Measurements from ENCODE around the gene CCDC85C.

The CCDC85C gene

DNA sequence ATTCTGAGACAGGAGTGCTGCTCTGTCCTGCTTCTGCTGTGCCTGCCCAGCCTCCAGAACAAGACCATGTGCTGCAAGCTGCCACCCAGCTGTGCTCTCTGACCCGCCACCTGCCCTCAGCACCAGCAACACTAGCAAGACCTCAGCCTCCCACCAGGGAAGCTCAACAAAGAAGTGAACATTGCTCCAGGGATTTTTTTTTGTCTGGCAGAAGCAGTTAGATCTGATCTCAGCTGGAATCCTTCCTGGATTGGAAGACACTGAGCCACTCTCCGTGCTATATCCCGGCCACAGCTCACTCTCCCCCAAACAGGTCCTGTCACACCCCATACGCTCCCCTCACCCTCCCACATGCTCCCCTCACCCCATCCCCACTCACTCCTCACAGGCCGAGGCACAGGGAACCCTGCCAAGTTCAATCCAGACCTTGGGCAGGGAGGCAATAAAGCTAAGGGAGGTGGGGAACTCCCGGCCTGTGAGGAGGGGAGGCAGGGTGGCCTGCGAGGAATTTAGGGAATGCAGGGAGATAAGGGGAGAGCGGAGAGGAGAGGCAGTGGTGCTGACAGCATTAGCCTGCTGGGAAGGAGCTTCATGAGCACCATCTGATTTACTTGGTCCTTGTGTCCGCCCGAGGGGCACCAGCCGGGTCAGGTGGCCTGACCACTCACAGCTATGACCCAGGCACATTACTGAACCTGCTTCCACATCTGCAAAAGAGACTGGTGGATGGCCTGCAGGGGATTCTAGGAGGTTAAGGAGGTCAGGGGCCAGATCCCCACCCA, 29.7 kb downstream of the CCDC85C start:
- no peak overlapping the region for H3K4me3 ChIP-seq (ENCODE audit: low read depth, low read length)

DNA sequence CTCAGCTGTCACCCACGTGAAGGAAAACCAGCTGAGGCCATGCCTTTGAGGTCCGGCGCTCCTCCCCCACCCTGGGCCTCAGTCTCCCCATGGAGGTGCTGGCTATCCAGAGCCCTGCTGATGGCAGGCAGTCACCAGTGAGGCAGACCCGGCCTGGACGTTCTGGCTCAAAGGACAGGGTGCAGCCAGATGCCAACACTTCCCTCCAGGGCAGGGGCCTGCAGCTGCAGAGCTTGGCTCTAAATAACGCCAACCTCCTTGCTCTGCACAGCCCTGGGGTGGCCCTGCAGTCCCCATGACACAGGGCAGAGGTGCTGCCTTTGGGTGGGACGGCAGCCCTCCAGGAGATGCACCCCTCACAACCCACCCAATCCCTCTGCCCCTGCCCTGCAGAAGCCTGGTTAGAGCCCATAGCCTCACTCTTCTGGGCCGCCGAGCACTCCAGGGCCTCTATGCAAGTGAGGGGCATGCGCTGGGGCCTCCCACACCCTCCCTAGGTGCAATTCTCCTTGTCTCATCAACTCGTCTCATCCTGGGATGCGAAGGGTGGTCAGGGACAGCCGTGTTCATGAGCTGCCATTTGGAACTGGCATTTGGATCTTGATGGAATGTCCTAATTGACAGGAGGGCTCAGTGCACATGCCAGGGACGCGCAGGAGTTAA, 30.4 kb downstream of the CCDC85C start:
- H3K4me3 ChIP-seq (ENCODE audit: low read depth, low read length), result no peak overlapping the region

DNA sequence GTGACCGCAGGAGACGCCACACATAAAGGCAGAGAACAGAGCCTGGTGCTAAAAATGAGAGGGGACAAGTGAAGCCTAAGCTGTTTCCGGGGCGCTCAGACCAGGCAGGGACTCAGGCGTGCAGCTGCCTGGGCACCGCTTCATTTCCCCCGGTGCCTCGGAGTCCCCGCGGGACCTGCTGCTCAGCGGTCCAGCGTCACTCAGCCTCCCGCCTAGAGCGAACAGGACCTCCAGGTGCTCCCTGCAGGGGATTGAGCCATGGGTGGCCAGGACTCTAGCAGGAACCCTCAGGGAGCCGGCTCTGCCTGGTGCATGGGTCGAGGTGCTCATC, 31.0 kb downstream of the CCDC85C start:
- H3K4me3 ChIP-seq (ENCODE audit: low read depth, low read length), result no peak overlapping the region

DNA sequence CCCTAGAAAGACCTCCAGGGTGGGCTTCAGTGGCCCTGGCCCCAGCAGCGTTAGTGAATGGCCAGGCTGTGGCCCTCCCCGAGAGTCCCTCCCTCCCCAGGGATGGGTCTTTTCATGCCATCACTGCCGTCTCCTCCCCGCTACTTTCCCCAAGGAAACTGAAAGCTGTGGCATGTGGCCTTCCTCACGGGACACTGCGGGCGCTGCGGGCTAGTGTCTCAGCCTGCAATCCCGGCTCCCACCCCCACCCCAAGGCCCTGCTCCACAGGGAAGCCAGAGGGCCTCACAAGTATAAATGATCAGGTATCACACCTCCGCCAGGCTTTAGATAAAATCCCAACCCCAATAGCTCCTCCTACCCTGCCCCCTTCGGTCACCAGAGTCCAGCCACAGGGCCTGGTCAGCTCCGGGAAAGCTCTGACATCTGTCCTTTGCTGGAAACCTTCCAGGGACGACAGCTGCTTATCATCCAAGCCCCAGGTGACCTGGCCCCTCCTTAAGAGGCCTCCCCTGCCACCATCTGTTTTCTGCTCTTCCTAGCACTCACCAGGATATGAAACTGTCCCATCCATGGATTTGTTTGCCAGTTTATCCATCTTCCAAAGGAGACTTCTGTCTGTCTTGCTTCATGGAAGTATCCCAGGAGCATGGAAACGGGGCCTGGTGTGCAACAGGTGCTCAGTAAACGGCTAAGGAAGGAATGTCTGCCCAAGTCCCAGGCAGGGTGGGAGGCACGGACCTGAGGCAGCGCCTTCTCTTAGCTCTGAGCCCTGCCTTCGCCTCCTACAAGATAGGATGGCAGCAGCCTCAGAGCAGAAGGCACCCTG, 31.6 kb downstream of the CCDC85C start:
- H3K4me3 ChIP-seq (ENCODE audit: low read depth, low read length), result no peak overlapping the region

DNA sequence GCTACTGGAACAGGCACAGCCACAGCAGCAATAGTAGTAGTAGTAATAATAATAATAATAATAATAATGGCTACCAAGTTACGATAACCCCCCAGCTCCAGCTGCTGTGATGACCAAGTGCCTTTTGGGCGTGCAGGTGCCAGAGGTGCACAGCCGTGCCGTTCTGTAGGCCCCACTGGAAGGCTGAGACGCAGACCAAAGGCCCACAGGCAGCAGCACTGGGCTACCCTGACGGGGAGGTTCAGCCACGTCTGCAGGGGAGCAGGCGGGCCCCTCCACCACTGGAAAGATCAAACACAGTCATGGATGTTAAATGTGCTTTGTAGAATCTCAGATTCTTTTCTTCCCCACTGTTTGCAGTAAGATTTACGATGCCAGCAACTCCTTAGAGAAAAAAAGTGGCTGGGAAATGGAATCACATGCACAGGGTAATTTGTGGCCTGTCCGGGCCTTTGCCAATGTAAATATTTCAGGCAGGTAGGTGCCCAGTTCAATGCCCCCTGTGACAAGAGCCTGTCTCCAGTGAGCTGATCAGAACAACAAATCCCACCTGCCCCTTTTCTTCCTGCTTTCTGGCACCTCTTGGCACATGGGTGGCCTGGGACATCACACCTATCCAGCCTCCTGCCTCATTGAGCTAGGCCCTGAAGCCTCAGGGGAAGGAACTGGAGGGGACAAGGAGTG, 32.6 kb downstream of the CCDC85C start:
- no peak overlapping the region for H3K4me3 ChIP-seq (ENCODE audit: low read depth, low read length)

DNA sequence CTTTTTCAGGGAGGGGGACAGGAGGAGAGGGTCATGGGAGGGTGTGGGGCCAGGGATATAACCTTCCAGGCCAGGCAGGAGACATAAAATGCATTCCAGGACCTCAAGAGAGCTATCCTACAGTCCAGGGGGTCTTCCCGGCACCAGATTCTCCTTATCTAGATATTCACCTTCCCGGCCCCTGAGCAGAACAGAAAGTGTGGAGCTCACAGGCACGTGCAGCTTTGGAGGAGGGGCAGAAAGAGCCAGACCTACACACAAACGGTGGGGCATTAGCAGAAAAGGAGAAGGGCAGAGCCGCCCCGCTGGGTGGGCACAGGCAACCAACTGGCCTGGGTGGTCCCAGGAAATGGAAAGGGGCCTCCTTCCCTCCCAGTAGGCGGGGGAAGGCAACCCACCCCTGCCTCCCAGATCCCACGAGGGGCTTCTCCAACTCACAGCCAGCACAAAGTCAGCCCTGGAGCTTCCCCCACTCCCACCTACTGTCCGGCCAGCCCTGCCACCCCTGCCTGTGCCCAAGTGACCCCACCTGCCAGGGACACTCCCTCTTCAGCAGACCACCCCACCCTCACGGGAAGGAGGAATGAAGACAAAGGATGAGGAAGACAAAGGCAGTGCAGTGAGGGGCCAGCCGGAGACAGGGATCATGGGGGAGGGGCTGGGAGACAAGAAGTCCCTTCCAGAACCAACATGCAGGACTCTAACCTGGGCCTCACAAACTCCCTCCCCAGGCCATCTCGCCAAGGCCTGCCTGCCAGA, 33.3 kb downstream of the CCDC85C start:
- no peak overlapping the region for H3K4me3 ChIP-seq (ENCODE audit: low read depth, low read length)

DNA sequence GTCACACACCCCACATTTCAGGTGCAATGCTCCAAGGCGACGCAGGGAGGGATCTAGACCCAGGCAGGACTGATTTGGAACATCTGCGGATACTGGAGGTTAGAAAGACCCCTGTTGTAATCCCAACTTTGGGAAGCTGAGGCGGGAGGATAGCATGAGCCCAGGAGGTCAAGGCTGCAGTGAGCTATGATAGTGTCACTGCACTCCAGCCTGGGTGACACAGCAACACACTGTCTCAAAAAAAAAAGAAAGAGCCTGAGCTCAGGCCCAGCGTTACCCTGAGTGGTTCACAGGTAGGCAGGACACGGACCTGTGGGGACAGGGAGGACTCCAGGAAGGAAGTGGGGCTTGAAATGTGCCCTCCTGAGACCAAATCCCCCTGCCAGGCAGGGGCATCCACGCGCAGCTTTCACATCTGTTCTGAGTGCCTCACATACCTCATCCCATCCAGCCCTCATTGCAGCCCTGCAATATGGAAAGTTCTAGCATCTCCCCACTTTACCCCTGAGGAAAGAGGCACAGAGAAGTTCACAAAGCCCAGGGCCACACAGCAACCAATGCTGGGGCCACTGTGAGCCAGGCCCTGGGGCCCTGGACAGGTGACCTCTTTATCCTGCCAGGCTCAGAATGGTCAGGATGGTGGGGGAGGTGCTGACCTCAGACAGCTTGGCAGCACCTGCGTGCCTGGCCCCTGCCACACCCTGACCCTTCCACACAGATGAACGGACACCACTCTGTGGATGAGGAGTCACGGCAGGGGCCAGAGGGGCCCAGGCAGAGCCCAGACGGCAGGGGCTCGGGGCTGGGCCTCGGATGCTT, 34.1 kb downstream of the CCDC85C start:
- no peak overlapping the region for H3K4me3 ChIP-seq (ENCODE audit: low read depth, low read length)

DNA sequence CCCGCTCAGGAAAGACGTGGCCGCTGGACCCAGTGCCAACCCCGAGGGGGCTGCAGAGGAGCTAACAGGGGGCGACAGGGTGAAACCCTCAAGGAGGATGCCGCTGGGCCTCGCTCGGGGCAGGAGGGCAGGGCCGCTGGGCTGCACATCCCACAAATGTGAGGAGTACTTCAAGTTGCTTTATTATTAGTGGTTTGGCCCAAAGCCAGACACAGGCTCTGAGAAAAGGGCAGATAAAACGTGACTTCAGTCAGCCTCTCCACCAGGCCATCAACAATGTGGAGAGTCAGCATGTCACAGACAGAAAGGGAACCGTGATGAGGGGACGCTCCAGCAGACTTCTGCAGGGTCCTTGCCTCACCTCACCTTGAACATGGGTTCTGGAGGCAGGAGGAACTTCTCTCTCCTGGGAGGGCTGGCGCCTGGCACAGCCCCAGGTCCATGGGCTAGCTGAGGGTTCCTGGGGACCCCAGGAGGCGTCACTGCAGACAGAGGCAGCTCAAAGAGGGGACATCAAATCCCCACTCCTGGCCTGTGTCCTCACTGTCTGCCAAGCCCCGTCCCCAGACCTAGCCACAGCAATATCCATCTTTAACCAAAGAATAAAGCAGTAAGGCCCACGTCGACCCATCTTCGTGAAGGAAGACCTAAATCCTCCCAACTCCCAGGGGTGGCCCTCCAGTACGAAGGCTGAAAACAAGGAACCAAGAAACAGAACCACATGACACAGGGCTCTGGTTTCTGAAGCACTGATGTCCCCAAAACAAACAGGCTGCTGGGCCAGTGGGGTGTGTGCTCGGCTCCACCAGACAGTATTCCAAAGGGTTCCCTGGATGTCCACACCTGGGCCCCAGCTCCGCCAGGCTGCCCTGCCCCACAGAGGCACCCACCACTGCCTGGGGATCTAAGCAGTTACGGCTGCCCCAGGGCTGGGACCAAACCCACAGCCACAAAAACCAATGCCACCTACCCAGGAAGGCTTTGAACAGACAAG, 35.1 kb downstream of the CCDC85C start:
- H3K4me3 ChIP-seq (ENCODE audit: low read depth, low read length), result no peak overlapping the region

DNA sequence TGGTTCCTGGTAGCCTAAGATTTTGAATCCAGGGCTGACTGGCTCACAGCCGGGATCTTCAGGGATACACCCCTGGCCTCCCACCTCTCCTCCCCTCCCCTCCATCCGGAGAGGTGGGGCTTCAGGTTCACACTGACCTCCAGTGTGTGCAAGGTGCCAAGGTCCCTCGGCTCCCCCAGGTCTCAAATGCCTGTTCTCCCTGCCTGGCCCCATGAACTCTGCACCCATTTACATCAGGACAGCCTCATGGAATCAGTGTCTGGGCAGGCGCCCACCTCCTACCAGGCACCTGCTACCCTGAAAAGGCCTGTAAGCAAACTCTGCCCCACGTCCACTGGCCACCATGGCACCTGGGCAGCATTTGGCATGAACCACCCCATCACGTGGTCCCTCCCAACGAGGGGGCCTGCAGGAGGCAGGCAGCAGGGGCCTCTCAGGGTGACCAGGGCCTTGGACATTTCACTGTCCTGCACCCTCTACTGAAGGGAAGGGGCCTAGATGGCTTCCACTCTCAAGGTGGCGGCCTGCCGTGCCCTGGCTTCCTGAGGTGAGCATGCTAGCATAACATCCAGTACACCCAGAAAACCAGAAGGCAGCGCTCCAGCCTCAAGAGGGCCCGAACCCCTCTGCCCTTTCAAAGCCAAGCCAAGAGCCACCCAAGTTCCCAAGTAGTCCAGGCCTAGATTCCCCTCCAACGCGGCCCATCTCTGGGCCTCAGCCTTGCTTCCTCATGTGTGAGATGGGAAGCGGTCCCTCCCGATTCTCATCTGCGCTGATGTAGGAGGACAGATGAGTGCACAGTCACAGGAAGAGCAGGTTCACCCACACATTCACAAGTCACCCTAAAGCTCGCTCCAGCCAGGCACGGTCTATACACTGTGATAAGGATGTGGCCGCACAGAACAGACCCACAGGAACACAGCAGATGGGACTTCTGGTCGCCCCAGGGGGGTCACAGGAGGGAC, 37.3 kb downstream of the CCDC85C start:
- H3K4me3 ChIP-seq (ENCODE audit: low read depth, low read length), result no peak overlapping the region

DNA sequence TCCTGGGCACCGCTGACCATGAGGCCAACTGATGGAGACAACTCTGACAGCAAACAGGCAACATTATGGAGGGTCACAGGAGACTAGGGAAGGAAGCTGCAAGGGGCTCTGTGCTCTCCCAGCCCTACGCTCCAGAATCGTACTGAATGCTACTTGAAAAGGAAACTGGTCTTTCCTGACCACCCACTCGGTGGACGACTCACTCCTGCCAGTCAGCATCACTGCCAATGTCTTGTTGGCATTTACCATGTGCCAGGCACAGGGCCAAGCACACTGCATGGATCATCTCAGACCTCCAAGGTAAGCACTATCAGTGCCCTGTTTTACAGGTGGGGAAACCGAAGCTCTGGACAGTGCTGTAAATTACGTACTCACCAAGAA, 38.0 kb downstream of the CCDC85C start:
- H3K4me3 ChIP-seq (ENCODE audit: low read depth, low read length), result no peak overlapping the region

DNA sequence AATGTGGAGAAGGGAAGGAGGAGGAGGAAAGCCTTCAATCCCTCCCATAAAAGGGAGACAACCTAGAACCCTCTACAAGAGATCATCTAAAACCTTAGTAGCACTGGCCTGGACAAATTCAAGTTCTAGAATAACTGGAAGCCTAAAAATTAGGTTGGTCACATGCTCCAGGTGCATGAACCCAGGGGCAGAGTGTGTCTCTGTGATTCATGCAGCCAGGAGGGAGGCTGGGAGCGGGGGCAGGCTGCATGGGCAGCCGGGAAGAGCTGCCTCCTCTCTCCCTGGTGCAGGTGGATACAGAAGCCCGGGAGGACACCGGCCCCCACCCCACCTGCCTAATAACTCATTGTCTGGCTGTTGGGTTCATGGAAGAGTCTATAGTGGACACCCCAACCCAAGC, 38.6 kb downstream of the CCDC85C start:
- no peak overlapping the region for H3K4me3 ChIP-seq (ENCODE audit: low read depth, low read length)

DNA sequence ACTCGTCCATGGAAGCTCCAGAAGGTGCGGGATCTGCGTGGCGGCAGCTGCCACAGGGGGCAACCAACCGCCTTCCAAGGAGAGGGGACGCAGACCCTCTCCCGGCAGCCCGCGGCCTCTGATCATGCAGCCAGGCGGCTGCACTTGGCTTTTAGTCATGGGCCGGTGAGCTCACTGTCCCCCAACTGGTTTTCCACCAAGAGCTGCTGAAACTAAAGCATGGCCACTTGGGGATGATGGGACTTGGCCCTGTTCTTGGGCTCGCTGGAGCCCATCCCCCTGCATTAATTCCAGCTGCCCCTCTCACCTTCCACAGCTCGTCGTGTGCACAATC, 39.1 kb downstream of the CCDC85C start:
- H3K4me3 ChIP-seq (ENCODE audit: low read depth, low read length), result no peak overlapping the region

DNA sequence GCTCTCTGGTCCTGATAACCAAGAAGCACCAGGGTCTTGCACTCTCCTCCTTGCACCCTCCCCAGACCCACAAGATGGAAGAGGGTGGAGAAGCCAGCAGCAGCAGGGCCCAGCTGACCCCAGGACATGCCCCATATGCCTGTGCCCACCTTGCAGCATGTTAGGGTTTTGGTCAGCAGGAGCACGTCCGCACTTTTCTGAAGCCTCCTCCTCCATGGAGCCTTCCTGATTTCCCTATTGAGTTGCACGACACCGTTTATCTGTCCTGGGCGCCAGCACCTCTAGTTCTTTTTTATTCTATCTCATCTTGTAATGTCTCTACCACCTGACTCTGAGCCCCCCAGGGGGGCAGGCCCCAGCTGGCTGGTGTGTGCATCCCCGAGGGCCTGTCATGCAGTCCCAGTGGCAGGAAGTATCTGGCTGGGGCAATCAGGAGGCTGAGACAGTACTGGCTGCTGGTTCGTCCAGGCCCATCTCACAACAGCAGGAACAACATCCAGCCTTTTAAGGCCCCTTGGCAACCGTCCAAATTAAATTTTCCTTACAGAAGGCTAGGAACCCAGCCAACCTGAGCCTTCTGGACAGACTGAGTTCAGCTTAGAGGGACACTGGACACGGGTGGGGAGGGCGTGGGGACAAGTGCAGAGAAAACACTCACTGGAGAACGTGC, 39.6 kb downstream of the CCDC85C start:
- H3K4me3 ChIP-seq (ENCODE audit: low read depth, low read length), result no peak overlapping the region

DNA sequence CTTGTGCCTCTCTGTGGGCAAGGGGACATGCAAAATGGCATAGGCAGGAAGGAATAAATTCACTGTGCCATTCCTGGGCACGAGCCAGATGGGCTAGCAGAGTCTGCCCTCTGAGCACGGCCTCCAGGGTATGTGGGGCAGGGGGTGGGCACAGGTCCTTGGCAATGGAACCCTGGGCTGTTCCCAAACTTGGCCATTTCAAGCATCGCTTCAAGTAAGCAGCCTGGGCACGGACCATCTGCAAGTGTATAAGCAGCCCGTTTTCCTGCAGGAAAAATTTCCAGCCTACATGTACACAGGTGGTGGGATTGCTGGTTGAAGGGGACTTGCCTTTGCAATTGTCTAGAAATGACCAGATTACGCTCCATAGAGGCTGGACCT, 40.3 kb downstream of the CCDC85C start:
- H3K4me3 ChIP-seq (ENCODE audit: low read depth, low read length), result no peak overlapping the region

DNA sequence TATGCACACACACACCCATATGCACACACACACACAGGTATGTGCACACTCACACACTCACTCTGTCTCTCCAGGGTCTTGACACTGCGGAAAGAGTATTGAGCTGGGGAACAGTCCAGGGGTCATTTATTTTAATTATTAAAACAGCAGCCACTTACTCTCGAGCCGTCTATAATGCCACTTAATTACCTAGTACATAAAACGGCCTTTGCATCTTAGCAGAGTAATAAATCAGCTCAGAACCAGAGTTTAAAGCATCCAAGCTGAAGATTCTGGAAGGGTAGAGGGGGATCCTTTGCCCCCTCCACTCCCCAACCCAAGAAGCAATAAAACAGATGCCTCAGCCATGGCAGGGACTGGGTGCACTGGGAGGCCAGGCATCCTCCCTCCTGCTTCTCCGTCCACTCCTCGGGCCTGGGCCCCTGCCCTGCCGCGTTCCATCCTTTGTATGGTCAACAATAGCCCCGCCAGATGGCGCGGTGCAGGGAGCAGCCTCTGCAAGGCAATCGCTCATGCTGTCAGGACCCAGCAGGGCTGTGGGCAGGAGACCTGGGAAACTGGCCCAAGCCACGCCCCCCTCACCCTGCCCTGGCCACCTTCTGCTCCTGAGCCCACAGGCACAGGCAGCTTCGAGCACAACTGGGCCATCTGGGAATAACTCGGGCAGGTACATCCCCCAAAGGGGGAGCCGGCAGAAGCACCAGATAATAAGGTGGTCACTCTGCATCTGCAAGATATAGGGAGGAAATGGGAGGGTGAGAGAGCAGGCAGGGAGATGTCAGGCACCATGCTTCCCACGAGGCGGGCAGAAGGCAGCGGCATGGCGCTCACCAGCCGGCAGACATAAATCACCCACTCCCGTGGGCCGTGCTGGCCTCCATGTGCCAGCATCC, 40.9 kb downstream of the CCDC85C start:
- no peak overlapping the region for H3K4me3 ChIP-seq (ENCODE audit: low read depth, low read length)

DNA sequence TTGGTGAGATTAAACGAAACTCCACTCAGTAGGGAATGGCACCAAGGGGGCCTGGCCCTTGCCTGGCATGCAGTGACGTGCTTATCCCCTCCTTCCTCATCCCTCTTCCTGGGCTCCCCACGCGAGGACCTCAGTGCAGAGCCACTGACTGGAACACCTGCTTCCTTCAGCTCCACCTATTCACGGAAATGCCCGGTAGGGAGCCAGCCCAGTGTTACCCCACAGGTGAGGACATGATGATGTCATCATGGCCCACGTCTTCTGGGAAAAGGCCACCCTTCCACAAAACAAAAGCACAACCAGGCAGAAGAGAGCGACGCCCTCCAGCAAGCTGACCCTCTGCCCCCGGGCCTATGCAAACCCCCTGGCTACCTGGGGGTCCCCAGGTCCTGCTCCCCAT, 42.1 kb downstream of the CCDC85C start:
- H3K4me3 ChIP-seq (ENCODE audit: low read depth, low read length), result no peak overlapping the region

Measured in iPS-11a (cell line).